GM19238 (cell line): ENCODE measurements around the gene ATR.
"Not testable (repeated sequence)": the region's sequence is repeated elsewhere in the genome, so short reads cannot be mapped to it uniquely, and the experiment has no call there.

Experiments
- DNase-seq: peaks from one replicate; pipeline ENCODE4 v3.0.0; 2011; ENCODE audit warnings: low spot score; ENCODE audit not compliant: insufficient read length

The ATR gene

GRCh38 chr3:142578329-142579223 lies at the start of gene ATR:
Gene ATR, minus strand, starts transcription at chr3:142578733. Its CDS starts 29 bp downstream, at chr3:142578704.
- DNase-seq, result peak; percentile 87

GRCh38 chr3:142626971-142627370 lies 48.4 kb upstream of the ATR start:
- no peak for DNase-seq

GRCh38 chr3:142625153-142625440 lies 46.6 kb upstream of the ATR start:
- DNase-seq, result no peak

- DNase-seq, result no peak
Observed at GRCh38 chr3:142624341-142625152, 46.0 kb upstream of the ATR start.

- DNase-seq, result no peak
Observed at GRCh38 chr3:142623194-142623593, 44.7 kb upstream of the ATR start.

GRCh38 chr3:142622405-142622804 lies 43.9 kb upstream of the ATR start:
- DNase-seq, result no peak

GRCh38 chr3:142618917-142619461 lies 40.5 kb upstream of the ATR start:
- DNase-seq, result no peak

- no peak for DNase-seq
Observed at GRCh38 chr3:142615171-142615570, 36.6 kb upstream of the ATR start.

- DNase-seq, result no peak
Observed at GRCh38 chr3:142614059-142614626, 35.6 kb upstream of the ATR start.

GRCh38 chr3:142613491-142613890 lies 35.0 kb upstream of the ATR start:
- no peak for DNase-seq

GRCh38 chr3:142611206-142611605 lies 32.7 kb upstream of the ATR start:
- no peak for DNase-seq

- DNase-seq, result no peak
Observed at GRCh38 chr3:142609136-142609535, 30.6 kb upstream of the ATR start.

GRCh38 chr3:142608631-142609030 lies 30.1 kb upstream of the ATR start:
- no peak for DNase-seq

GRCh38 chr3:142604940-142605339 lies 26.4 kb upstream of the ATR start:
- no peak for DNase-seq

- DNase-seq, result not testable (repeated sequence)
Observed at GRCh38 chr3:142603386-142603705, 24.8 kb upstream of the ATR start.

GRCh38 chr3:142602619-142603385 lies 24.3 kb upstream of the ATR start:
- DNase-seq, result no peak

GRCh38 chr3:142601713-142602112 lies 23.2 kb upstream of the ATR start:
- no peak for DNase-seq

GRCh38 chr3:142597906-142598305 lies 19.4 kb upstream of the ATR start:
- no peak for DNase-seq

GRCh38 chr3:142596726-142597088 lies 18.2 kb upstream of the ATR start:
- DNase-seq, result no peak

GRCh38 chr3:142595951-142596725 lies 17.6 kb upstream of the ATR start, which contains the start of gene PLS1:
Gene PLS1, plus strand, starts transcription at chr3:142596393. Its CDS starts 67,845 bp downstream, at chr3:142664238.
- DNase-seq, result peak; percentile 73

- no peak for DNase-seq
Observed at GRCh38 chr3:142595581-142595950, 17.0 kb upstream of the ATR start.
